ENCODE measurements around the gene MTMR11. TPM values are rescaled to one million over a fixed set of nuclear protein-coding genes. Genes with fewer than 3 reads are reported as not detected.

Gene MTMR11
- total and polyA plus RNA-seq, 9 of the 15 experiments (the other 6 are each of a cell fraction or from before 2014, with no cell fraction given), result 0.09 to 1.6 (median 0.51) TPM

DNA sequence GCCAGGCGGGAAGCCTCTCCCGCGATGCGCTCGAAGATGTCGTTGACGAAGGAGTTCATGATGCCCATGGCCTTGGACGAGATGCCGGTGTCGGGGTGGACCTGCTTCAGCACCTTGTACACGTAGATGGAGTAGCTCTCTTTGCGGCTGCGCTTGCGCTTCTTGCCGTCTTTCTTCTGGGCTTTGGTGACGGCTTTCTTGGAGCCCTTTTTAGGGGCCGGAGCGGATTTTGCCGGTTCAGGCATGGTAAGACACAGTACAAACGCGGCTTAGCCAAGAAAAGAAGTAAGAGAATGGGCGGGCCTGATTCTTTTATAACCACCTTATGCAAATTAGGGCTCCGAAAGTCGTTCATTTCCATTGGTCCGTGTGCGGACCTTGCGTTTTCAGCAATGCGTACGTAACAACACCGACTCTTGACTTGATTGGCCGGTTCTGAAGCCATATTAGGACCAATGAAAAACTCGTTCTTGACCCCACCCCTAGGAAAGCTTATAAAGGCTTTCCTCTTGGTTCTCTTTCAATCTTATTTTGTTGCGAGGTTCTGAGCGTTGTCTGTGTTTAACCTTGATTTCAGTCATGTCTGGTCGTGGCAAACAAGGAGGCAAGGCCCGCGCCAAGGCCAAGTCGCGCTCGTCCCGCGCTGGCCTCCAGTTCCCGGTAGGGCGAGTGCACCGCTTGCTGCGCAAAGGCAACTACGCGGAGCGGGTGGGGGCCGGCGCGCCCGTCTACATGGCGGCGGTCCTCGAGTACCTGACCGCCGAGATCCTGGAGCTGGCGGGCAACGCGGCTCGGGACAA lies 50.1 kb downstream of the MTMR11 start (continued):
- TF ChIP-seq, protein P1, sequence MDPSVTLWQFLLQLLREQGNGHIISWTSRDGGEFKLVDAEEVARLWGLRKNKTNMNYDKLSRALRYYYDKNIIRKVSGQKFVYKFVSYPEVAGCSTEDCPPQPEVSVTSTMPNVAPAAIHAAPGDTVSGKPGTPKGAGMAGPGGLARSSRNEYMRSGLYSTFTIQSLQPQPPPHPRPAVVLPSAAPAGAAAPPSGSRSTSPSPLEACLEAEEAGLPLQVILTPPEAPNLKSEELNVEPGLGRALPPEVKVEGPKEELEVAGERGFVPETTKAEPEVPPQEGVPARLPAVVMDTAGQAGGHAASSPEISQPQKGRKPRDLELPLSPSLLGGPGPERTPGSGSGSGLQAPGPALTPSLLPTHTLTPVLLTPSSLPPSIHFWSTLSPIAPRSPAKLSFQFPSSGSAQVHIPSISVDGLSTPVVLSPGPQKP (CRISPR knock-in tag; IDR thresholded peaks at IDR 0.05), result no peak
- no peak for TF ChIP-seq HSF4 (CRISPR knock-in tag; IDR thresholded peaks at IDR 0.05; ENCODE audit: borderline replicate concordance)
- 0 out of 2 replicates have a peak, but pooled peaks have one; percentile 31 for TF ChIP-seq MTA1 (IDR thresholded peaks at IDR 0.05; ENCODE audit: borderline replicate concordance)
- TF ChIP-seq SOX6 (IDR thresholded peaks at IDR 0.05), result peak; percentile 36
- TF ChIP-seq, protein P2, sequence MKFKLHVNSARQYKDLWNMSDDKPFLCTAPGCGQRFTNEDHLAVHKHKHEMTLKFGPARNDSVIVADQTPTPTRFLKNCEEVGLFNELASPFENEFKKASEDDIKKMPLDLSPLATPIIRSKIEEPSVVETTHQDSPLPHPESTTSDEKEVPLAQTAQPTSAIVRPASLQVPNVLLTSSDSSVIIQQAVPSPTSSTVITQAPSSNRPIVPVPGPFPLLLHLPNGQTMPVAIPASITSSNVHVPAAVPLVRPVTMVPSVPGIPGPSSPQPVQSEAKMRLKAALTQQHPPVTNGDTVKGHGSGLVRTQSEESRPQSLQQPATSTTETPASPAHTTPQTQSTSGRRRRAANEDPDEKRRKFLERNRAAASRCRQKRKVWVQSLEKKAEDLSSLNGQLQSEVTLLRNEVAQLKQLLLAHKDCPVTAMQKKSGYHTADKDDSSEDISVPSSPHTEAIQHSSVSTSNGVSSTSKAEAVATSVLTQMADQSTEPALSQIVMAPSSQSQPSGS (CRISPR knock-in tag; IDR thresholded peaks at IDR 0.05), result no peak
- TF ChIP-seq, protein P3, sequence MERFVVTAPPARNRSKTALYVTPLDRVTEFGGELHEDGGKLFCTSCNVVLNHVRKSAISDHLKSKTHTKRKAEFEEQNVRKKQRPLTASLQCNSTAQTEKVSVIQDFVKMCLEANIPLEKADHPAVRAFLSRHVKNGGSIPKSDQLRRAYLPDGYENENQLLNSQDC (CRISPR knock-in tag; IDR thresholded peaks at IDR 0.05), result peak; percentile 94
- TF ChIP-seq SIRT6 (IDR thresholded peaks at IDR 0.05; ENCODE audit: low read depth, low read length), result peak; percentile 81
- no peak for TF ChIP-seq BRCA1 (IDR thresholded peaks at IDR 0.05)
- no peak for TF ChIP-seq BRCA1 (CRISPR knock-in tag; IDR thresholded peaks at IDR 0.05)
- TF ChIP-seq RCOR1 (IDR thresholded peaks at IDR 0.05; ENCODE audit: borderline replicate concordance in 1 of 2, low read depth in 2 of 2, low read length in 2 of 2), result peak; percentile 40 to 42; a peak in 2 of 4 replicates
- peak; percentile 60 for TF ChIP-seq POLR2G (IDR thresholded peaks at IDR 0.05; ENCODE audit: low read depth, low read length)
- TF ChIP-seq STAT5B (CRISPR knock-in tag; IDR thresholded peaks at IDR 0.05), result no peak
- TF ChIP-seq ZSCAN32 (CRISPR knock-in tag; IDR thresholded peaks at IDR 0.05), result no peak
- TF ChIP-seq, protein P4, sequence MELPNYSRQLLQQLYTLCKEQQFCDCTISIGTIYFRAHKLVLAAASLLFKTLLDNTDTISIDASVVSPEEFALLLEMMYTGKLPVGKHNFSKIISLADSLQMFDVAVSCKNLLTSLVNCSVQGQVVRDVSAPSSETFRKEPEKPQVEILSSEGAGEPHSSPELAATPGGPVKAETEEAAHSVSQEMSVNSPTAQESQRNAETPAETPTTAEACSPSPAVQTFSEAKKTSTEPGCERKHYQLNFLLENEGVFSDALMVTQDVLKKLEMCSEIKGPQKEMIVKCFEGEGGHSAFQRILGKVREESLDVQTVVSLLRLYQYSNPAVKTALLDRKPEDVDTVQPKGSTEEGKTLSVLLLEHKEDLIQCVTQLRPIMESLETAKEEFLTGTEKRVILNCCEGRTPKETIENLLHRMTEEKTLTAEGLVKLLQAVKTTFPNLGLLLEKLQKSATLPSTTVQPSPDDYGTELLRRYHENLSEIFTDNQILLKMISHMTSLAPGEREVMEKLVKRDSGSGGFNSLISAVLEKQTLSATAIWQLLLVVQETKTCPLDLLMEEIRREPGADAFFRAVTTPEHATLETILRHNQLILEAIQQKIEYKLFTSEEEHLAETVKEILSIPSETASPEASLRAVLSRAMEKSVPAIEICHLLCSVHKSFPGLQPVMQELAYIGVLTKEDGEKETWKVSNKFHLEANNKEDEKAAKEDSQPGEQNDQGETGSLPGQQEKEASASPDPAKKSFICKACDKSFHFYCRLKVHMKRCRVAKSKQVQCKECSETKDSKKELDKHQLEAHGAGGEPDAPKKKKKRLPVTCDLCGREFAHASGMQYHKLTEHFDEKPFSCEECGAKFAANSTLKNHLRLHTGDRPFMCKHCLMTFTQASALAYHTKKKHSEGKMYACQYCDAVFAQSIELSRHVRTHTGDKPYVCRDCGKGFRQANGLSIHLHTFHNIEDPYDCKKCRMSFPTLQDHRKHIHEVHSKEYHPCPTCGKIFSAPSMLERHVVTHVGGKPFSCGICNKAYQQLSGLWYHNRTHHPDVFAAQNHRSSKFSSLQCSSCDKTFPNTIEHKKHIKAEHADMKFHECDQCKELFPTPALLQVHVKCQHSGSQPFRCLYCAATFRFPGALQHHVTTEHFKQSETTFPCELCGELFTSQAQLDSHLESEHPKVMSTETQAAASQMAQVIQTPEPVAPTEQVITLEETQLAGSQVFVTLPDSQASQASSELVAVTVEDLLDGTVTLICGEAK (IDR thresholded peaks at IDR 0.05), result no peak; the same call in 1 of the 2 replicates
- TF ChIP-seq, protein P4 (CRISPR knock-in tag; IDR thresholded peaks at IDR 0.05), result peak; percentile 68
- no peak for TF ChIP-seq SRSF9 (IDR thresholded peaks at IDR 0.05; ENCODE audit: borderline replicate concordance, low read depth, low read length)

Data from K562 (cell line).